ENCODE data around the gene TRABD2A. TPM values are rescaled to one million over a fixed set of nuclear protein-coding genes. Genes with fewer than 3 reads are reported as not detected.

The TRABD2A gene
- total RNA-seq, 1 experiment from 2014 or later: 1.7 TPM

GRCh38 chr2:84839851-84840250 is 41.0 kb downstream of the TRABD2A start:
- Histone ChIP-seq H3K79me2 (ENCODE audit: insufficient read depth, low read length) (no peaks in the 10 kb centered on the region), H2BK5ac (ENCODE audit: insufficient read length, low read length) (no peak overlapping the region), H3K23ac (ENCODE audit: insufficient read length, low read depth, low read length) (no peak overlapping the region), H3T11ph (ENCODE audit: low read length) (no peak overlapping the region), H2BK20ac (ENCODE audit: low read depth, low read length, poor library complexity, severe bottlenecking) (no peak overlapping the region), H3K9ac (ENCODE audit: extremely low read depth, insufficient read length, low read length) (no peak overlapping the region), H3K14ac (ENCODE audit: insufficient read depth, low read length) (no peak overlapping the region), H3K79me1 (ENCODE audit: insufficient read depth, low read depth, low read length, poor library complexity, severe bottlenecking) (no peaks in the 10 kb centered on the region), H3K27ac (ENCODE audit: insufficient read length, low read depth, low read length) (no peak overlapping the region), H3K9me3 (ENCODE audit: control insufficient read depth, low read depth, low read length) (no peaks in the 10 kb centered on the region), H4K20me1 (ENCODE audit: control insufficient read depth, insufficient read depth, insufficient read length) (no peaks in the 10 kb centered on the region), H4K5ac (ENCODE audit: insufficient read length, low read depth, low read length) (no peak overlapping the region), H2BK15ac (ENCODE audit: low read depth, low read length) (no peak overlapping the region), H4K91ac (ENCODE audit: insufficient read length, low read depth, low read length) (no peak overlapping the region), H2BK120ac (ENCODE audit: low read depth, low read length, poor library complexity, severe bottlenecking) (no peak overlapping the region), H3K23me2 (ENCODE audit: insufficient read length, low read depth, low read length, poor library complexity, severe bottlenecking) (no peaks in the 10 kb centered on the region), H3K4me1 (ENCODE audit: insufficient read depth, low read length) (no peaks in the 10 kb centered on the region), H3K4ac (ENCODE audit: low read depth, low read length) (no peak overlapping the region), H2AFZ (ENCODE audit: low read length) (no peak overlapping the region), H3K56ac (ENCODE audit: insufficient read length, low read depth, low read length) (no peak overlapping the region), H2BK12ac (ENCODE audit: insufficient read length, low read depth, low read length) (no peak overlapping the region), H3K4me2 (ENCODE audit: insufficient read depth, insufficient read length, low read length) (no peak overlapping the region), H3K27me3 (ENCODE audit: insufficient read depth, low read length) (no peaks in the 10 kb centered on the region), H2AK5ac (ENCODE audit: insufficient read length, low read length) (no peak overlapping the region), H3K18ac (ENCODE audit: insufficient read length, low read depth, low read length) (no peak overlapping the region), H4K8ac (replicated peaks; ENCODE audit: insufficient read length, low read depth, low read length) (no peak overlapping the region)
- H3K4me1 Mint-ChIP-seq: peaks cover 8 to 12% of the 10 kb centered on the region in 2 experiments
- no peak overlapping the region; a peak in 1 of 5 replicates for H3K4me3 Mint-ChIP-seq
- no peak for DNase-seq
- TF ChIP-seq, protein P1, sequence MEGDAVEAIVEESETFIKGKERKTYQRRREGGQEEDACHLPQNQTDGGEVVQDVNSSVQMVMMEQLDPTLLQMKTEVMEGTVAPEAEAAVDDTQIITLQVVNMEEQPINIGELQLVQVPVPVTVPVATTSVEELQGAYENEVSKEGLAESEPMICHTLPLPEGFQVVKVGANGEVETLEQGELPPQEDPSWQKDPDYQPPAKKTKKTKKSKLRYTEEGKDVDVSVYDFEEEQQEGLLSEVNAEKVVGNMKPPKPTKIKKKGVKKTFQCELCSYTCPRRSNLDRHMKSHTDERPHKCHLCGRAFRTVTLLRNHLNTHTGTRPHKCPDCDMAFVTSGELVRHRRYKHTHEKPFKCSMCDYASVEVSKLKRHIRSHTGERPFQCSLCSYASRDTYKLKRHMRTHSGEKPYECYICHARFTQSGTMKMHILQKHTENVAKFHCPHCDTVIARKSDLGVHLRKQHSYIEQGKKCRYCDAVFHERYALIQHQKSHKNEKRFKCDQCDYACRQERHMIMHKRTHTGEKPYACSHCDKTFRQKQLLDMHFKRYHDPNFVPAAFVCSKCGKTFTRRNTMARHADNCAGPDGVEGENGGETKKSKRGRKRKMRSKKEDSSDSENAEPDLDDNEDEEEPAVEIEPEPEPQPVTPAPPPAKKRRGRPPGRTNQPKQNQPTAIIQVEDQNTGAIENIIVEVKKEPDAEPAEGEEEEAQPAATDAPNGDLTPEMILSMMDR (conservative IDR thresholded peaks at IDR 0.05): no peak
- H3K27me3 Mint-ChIP-seq (ENCODE audit: low read depth): peaks cover 24% of the 10 kb centered on the region
- peaks cover 15% of the 10 kb centered on the region in 2 experiments for H3K9me3 Mint-ChIP-seq
- peak overlapping the region in 1 of 3 experiments; percentile 2; a peak in 1 of 7 replicates for H3K27ac Mint-ChIP-seq
- WGBS (ENCODE audit: extremely low coverage, insufficient read length, low lambda C conversion rate): no CpG with 5 or more reads among the region's 4 CpGs
- peaks cover 6 to 15% (median 8%) of the 10 kb centered on the region in 3 experiments for H3K36me3 Mint-ChIP-seq (ENCODE audit: insufficient read depth in 1 of 3, low read depth in 3 of 3)
